Left lobe of liver (tissue), 2 donors: ENCODE data around the gene FAM200B. TPM values are rescaled to one million over a fixed set of nuclear protein-coding genes. Genes with fewer than 3 reads are reported as not detected.
"Not testable (repeated sequence)": the region's sequence is repeated elsewhere in the genome, so short reads cannot be mapped to it uniquely, and the experiment has no call there.

Source experiments
- ATAC-seq: fragments of 200-7000 bp; cut with Tn5 transposase; one replicate; pipeline ENCODE4 v1.9.1; 2020; ENCODE audit warnings: mild to moderate bottlenecking, moderate library complexity
- DNase-seq: peaks from one replicate; pipeline ENCODE4 v3.0.0-alpha.2; 2020; ENCODE audit warnings: low spot score
- total RNA-seq: library from RNA; stranded (reverse); gene quantifications from one replicate; pipeline ENCODE4 v1.2.1, GENCODE V29; 2021
- donor health status: DM: no; HTN: no; CAD: no; lungs with moderate emphysema.
- donor health status: DM: no; HTN: yes; CAD: no.

The FAM200B gene
- total RNA-seq, 1 donor from 2014 or later = 14.3 TPM

DNA sequence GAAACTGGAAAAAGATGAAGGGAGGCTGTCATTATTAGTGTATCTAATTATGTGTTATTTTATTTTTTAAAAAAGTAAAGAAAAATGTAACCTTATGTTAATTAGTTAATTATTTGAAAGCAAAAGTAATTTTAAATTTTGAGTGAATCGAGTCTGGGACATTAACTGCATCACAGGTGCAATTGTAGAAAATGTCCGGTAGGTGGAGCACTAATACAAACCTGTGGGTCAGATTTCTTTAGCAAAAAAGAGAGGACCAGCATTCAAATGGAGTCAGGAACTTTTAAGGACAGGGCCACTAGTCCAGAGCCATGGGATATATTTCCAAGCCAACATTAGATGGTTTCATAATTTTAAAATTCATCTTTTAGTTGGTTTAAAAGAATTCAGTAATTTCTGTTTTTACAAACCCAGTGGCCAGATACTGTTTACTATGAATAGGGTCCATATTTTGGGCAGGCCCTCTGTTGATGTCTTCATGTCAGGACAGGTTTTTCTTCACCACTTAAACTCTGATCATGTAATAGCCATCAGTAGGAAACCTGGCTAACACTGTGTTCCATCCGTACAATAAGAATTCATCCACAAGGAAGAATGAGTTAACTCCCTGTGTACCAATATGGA is 48.4 kb downstream of the FAM200B start:
- ATAC-seq = peak; percentile 97
- no peak for DNase-seq

DNA sequence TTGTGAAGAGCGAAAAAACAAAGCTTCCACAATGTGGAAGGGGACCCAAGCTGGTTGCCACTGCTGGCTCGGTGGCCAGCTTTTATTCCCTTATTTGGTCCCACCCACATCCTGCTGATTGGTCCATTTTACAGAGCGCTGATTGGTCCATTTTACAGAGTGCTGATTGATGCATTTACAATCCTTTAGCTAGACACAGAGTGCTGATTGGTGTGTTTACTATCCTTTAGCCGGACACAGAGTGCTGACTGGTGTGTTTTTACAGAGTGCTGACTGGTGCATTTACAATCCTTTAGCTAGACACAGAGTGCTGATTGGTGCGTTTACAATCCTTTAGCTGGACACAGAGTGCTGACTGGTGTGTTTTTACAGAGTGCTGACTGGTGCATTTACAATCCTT is 51.4 kb downstream of the FAM200B start:
- not testable (repeated sequence) for ATAC-seq

DNA sequence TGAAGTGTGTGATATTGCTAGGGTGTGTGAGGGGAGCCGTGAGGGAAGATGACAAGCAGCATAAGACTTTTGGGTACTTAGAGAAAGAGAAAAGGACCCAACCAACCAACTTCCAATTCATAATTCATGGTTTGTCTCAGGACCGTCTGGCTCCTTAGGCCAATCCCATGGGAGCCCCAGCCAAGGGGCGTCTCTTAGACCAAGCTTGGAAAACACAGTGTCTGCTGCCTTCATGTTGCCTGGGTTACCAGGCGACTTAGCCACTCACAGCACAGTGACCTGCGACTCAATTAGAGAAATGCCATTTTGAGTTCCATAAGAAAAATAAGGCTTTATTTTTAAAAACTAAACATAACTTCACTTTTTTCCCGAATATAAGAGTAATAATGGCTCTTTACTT is 53.9 kb downstream of the FAM200B start:
- no peak for DNase-seq
- ATAC-seq = no peak

More for the DNA sequence above, 51.4 kb downstream of the FAM200B start:
- DNase-seq = not testable (repeated sequence)

DNA sequence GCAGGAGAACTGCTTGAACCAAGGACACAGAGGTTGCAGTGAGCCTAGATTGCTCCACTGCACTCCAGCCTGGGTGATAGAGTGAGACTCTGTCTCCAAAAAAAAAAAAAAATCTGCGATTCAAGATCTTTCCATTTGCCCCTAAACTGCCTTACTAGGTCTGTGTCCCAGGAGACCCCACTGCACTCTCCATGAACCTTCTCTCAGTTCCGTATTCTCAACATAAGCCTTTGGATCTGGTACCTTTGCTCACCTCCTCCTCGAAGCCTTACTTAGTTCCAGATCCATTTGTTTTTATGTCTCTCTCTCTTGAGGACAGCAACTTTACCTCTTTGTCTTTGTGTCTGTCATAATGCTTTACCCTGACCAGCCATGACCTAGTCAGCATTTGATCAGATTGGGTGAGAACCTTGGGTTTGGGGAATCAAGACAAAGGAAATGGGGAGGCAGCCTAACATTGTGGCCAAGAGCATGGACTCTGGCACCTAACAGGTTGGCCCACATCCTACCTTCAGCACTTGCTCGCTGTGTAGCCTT is 55.0 kb downstream of the FAM200B start:
- ATAC-seq (no peak), DNase-seq (no peak)

DNA sequence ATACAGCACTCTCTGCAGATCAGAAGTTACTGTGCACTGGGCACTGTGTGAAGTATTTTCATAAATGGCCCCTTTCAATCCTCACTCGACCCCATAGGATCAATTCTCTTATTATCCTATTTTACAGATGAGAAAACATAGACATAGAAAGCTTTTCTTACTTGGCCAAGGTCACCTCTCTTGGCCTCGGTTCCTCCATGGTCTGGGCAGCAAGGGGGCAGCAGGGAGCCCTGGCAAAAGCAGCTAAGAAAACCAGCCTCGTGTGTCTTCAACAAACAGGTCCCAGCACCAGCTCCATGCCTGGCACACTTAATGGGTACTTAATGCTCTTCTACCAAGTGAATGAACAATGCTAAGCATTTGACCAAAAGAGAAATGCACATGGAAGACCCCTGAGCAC is 55.6 kb downstream of the FAM200B start:
- ATAC-seq (no peak), DNase-seq (no peak)

DNA sequence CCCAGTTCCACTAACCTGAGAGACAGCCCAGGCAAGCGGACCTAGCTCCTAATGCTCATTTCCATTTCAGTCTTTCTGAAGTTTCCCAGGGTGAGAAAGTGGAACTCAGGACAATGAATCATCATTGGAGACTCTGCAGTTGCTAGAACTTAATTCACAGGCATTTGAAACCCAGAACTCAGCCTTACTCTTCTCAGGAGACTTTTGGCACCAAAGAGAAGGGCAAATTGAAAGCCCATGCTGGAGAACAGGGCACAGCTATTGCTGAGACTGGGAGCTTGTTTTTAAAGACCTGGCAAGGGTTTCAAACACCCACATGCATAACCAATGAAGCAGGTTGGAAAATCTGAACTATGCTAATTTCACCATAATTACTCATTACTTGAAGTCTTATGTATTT is 57.2 kb downstream of the FAM200B start:
- no peak for ATAC-seq
- no peak for DNase-seq

Other genes with a start within 250 kb of the FAM200B start
- gene CC2D2A, start 211.9 kb upstream of the FAM200B start, total RNA-seq = 2.4 TPM
- 38.9 TPM for gene FBXL5, start 26.5 kb upstream of the FAM200B start, total RNA-seq
- gene BST1, start 21.2 kb downstream of the FAM200B start, total RNA-seq = 3.7 TPM
- 4.6 TPM for gene CD38, start 96.5 kb downstream of the FAM200B start, total RNA-seq